GM23338 (cell line): Measurements from ENCODE around the gene NECAB3. TPM values are rescaled to one million over a fixed set of nuclear protein-coding genes. Genes with fewer than 3 reads are reported as not detected.

Source experiments
- ATAC-seq: fragments of 200-7000 bp; cut with Tn5 transposase; 3 replicates; pipeline ENCODE4 v1.9.1; 2020
- DNase-seq: peaks from one replicate; pipeline ENCODE4 v3.0.0-alpha.2; 2015; ENCODE audit warnings: low spot score
- H2AFZ ChIP-seq: fragments of 200-600 bp; sonication (generic); 2 replicates; pipeline ENCODE4 v1.8.0; 2016; ENCODE audit warnings: antibody characterized with exemption, mild to moderate bottlenecking, moderate library complexity
- H3F3A ChIP-seq: fragments of 200-600 bp; sonication (generic); replicated peaks from 2 replicates; pipeline ENCODE4 v1.8.0; 2017; ENCODE audit warnings: antibody characterized with exemption, mixed run types, low read depth
- H3K27ac ChIP-seq: fragments of 200-600 bp; sonication (generic); 2 replicates; pipeline ENCODE4 v1.6.1; 2016; ENCODE audit warnings: low read depth
- H3K27me3 ChIP-seq: fragments of 200-600 bp; sonication (generic); 2 replicates; pipeline ENCODE4 v1.8.0; 2016; ENCODE audit warnings: mild to moderate bottlenecking, mixed run types, moderate library complexity; ENCODE audit not compliant: insufficient read depth
- H3K36me3 ChIP-seq: fragments of 200-600 bp; sonication (generic); 2 replicates; pipeline ENCODE4 v1.8.0; 2016; ENCODE audit warnings: mild to moderate bottlenecking; ENCODE audit not compliant: insufficient read depth
- H3K4me1 ChIP-seq: fragments of 200-600 bp; sonication (generic); 2 replicates; pipeline ENCODE4 v1.8.0; 2016; ENCODE audit warnings: mild to moderate bottlenecking, moderate library complexity; ENCODE audit not compliant: insufficient read depth
- H3K4me2 ChIP-seq: fragments of 200-600 bp; sonication (generic); 2 replicates; pipeline ENCODE4 v1.7.1; 2017; ENCODE audit warnings: mixed run types
- H3K4me3 ChIP-seq: fragments of 200-600 bp; sonication (generic); 2 replicates; pipeline ENCODE4 v1.6.1; 2016; ENCODE audit warnings: mixed run types
- H3K79me2 ChIP-seq: fragments of 200-600 bp; sonication (generic); replicated peaks from 2 replicates; pipeline ENCODE4 v1.8.0; 2017; ENCODE audit warnings: mild to moderate bottlenecking; ENCODE audit not compliant: insufficient read depth
- H3K9me2 ChIP-seq: fragments of 200-600 bp; sonication (generic); 2 replicates; pipeline ENCODE4 v1.8.0; 2017; ENCODE audit not compliant: insufficient read depth
- H4K20me1 ChIP-seq: fragments of 200-600 bp; sonication (generic); replicated peaks from 2 replicates; pipeline ENCODE4 v1.8.0; 2017; ENCODE audit warnings: mild to moderate bottlenecking; ENCODE audit not compliant: insufficient read depth
- H3K27ac Mint-ChIP-seq: 2 replicates; pipeline ENCODE4 v1.8.0; 2020; ENCODE audit warnings: inconsistent platforms, mild to moderate bottlenecking, moderate library complexity, mixed read lengths
- H3K27me3 Mint-ChIP-seq: 3 replicates; pipeline ENCODE4 v1.8.0; 2022; ENCODE audit warnings: low read depth, mild to moderate bottlenecking, moderate library complexity, mixed read lengths, inconsistent platforms; ENCODE audit not compliant: insufficient read depth, poor library complexity
- H3K36me3 Mint-ChIP-seq: 3 replicates; pipeline ENCODE4 v1.8.0; 2021; ENCODE audit warnings: low read depth, mild to moderate bottlenecking, inconsistent platforms, moderate library complexity, mixed read lengths
- H3K4me1 Mint-ChIP-seq: 3 replicates; pipeline ENCODE4 v1.8.0; 2020; ENCODE audit warnings: mild to moderate bottlenecking, inconsistent platforms, mixed read lengths
- H3K4me3 Mint-ChIP-seq: 3 replicates; pipeline ENCODE4 v1.8.0; 2021; ENCODE audit warnings: moderate library complexity, mild to moderate bottlenecking, inconsistent platforms, mixed read lengths
- H3K9me3 Mint-ChIP-seq: 3 replicates; pipeline ENCODE4 v1.8.0; 2020; ENCODE audit warnings: moderate library complexity, mild to moderate bottlenecking, inconsistent platforms, mixed read lengths
- CREB1 ChIP-seq: fragments of 250-450 bp; sonication (Bioruptor Pico); IDR thresholded peaks from 2 replicates; pipeline ENCODE4 v1.5.0; 2020; ENCODE audit warnings: low read depth, mild to moderate bottlenecking, moderate library complexity
- JUNB ChIP-seq: IDR thresholded peaks from one replicate; pipeline ENCODE4 v1.6.1; 2016; ENCODE audit warnings: antibody characterized with exemption; ENCODE audit not compliant: unreplicated experiment
- NANOG ChIP-seq: IDR thresholded peaks from 2 replicates; pipeline ENCODE4 v1.6.1; 2016; ENCODE audit warnings: antibody characterized with exemption, borderline replicate concordance
- POLR2AphosphoS5 ChIP-seq: IDR thresholded peaks from 2 replicates; pipeline ENCODE4 v1.6.1; 2016; ENCODE audit warnings: antibody characterized with exemption, low read depth
- STAT1 ChIP-seq: IDR thresholded peaks from one replicate; pipeline ENCODE4 v1.6.1; 2016; ENCODE audit warnings: antibody characterized with exemption; ENCODE audit not compliant: unreplicated experiment
- ZNF114 ChIP-seq: fragments of 250-450 bp; sonication (Bioruptor Pico); IDR thresholded peaks from 2 replicates; pipeline ENCODE4 v1.5.0; 2020; ENCODE audit warnings: mild to moderate bottlenecking, moderate library complexity
- ZNF331 ChIP-seq: fragments of 250-450 bp; sonication (Bioruptor Pico); IDR thresholded peaks from 2 replicates; pipeline ENCODE4 v1.5.0; 2020; ENCODE audit warnings: low read depth, mild to moderate bottlenecking, moderate library complexity
- ZNF462 ChIP-seq: fragments of 250-450 bp; sonication (Bioruptor Pico); IDR thresholded peaks from 2 replicates; pipeline ENCODE4 v1.5.0; 2020; ENCODE audit warnings: mild to moderate bottlenecking, moderate library complexity
- polyA plus RNA-seq: library from polyadenylated mRNA; unstranded; fragments of >200 nt; fragmentation: Nextera tagmentation; extraction: Ambion mirVana; gene quantifications from 2 replicates; pipeline ENCODE4 v1.2.1, GENCODE V29; 2016
- total RNA-seq: library from RNA; depleted of rRNA; stranded (reverse); fragments of >200 nt; shearing (Covaris generic); gene quantifications from 2 replicates; pipeline ENCODE4 v1.2.3, GENCODE V29; 2014

Gene NECAB3
- total and polyA plus RNA-seq, 2 experiments from 2014 or later = 8.5 to 28.4 TPM

- ATAC-seq (no peak), DNase-seq (no peak)
- peaks cover 35% of the 10 kb centered on the region for H3K36me3 Mint-ChIP-seq
- H3F3A ChIP-seq = peaks cover 14% of the 10 kb centered on the region; the same call in 1 of the 2 replicates
- H3K36me3 ChIP-seq = no peaks in the 10 kb centered on the region; the same call in 1 of the 2 replicates
- no peaks in the 10 kb centered on the region; the same call in 1 of the 2 replicates for H3K79me2 ChIP-seq
- H3K4me1 ChIP-seq = peaks cover 25% of the 10 kb centered on the region
- no peak overlapping the region for H3K4me3 ChIP-seq
- TF ChIP-seq ZNF462 (CRISPR knock-in tag) (no peak), STAT1 (no peak), JUNB (no peak), ZNF114 (CRISPR knock-in tag) (no peak), POLR2AphosphoS5 (no peak), CREB1 (CRISPR knock-in tag) (no peak), NANOG (no peak), ZNF331 (CRISPR knock-in tag) (no peak)
- peaks cover 35% of the 10 kb centered on the region for H3K4me1 Mint-ChIP-seq
- H3K27ac ChIP-seq = no peak overlapping the region
- H3K4me2 ChIP-seq = no peak overlapping the region
- peaks cover 11% of the 10 kb centered on the region; the same call in 1 of the 2 replicates for H3K27me3 ChIP-seq
- peaks cover 26% of the 10 kb centered on the region for H3K27me3 Mint-ChIP-seq
- no peak overlapping the region for H2AFZ ChIP-seq
- no peaks in the 10 kb centered on the region for H3K9me3 Mint-ChIP-seq
- no peaks in the 10 kb centered on the region for H3K9me2 ChIP-seq
- no peak overlapping the region for H3K27ac Mint-ChIP-seq
- H4K20me1 ChIP-seq = peaks cover 3% of the 10 kb centered on the region
- H3K4me3 Mint-ChIP-seq = no peak overlapping the region
These were observed 3.3 kb downstream of the NECAB3 start for GRCh38 chr20:33670715-33671499.
